ENCODE measurements around the gene RASIP1. TPM values are rescaled to one million over a fixed set of nuclear protein-coding genes. Genes with fewer than 3 reads are reported as not detected.
"Not testable (repeated sequence)": the region's sequence is repeated elsewhere in the genome, so short reads cannot be mapped to it uniquely, and the experiment has no call there.

Gene RASIP1, protein sequence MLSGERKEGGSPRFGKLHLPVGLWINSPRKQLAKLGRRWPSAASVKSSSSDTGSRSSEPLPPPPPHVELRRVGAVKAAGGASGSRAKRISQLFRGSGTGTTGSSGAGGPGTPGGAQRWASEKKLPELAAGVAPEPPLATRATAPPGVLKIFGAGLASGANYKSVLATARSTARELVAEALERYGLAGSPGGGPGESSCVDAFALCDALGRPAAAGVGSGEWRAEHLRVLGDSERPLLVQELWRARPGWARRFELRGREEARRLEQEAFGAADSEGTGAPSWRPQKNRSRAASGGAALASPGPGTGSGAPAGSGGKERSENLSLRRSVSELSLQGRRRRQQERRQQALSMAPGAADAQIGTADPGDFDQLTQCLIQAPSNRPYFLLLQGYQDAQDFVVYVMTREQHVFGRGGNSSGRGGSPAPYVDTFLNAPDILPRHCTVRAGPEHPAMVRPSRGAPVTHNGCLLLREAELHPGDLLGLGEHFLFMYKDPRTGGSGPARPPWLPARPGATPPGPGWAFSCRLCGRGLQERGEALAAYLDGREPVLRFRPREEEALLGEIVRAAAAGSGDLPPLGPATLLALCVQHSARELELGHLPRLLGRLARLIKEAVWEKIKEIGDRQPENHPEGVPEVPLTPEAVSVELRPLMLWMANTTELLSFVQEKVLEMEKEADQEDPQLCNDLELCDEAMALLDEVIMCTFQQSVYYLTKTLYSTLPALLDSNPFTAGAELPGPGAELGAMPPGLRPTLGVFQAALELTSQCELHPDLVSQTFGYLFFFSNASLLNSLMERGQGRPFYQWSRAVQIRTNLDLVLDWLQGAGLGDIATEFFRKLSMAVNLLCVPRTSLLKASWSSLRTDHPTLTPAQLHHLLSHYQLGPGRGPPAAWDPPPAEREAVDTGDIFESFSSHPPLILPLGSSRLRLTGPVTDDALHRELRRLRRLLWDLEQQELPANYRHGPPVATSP
- 10 to 100 TPM in 1 of 4 donors, 1 to 10 TPM in 3; 1.3 to 13.5 (median 4.1) TPM for polyA plus RNA-seq
- long read RNA-seq, donor 1 = 0 reads
- long read RNA-seq, donor 2 = 0 reads
- long read RNA-seq, donor 3 = 0 reads
- long read RNA-seq, donor 4 = 0 reads
- long read RNA-seq, donor 5 = 0 reads
- long read RNA-seq, donor 6, partial matches to known transcripts = 0 of 3 reads
- long read RNA-seq, donor 6, other reads (novel, unspliced or antisense) = 0 of 3 reads
- long read RNA-seq, donor 7, transcript RASIP1-201 (12 exons, 3,308 nt) = major isoform, 8 of 16 reads
- long read RNA-seq, donor 7, partial matches to known transcripts = 6 of 16 reads
- long read RNA-seq, donor 7, other reads (novel, unspliced or antisense) = 0 of 16 reads
- long read RNA-seq, donor 8, partial matches to known transcripts = 0 of 1 reads
- long read RNA-seq, donor 8, other reads (novel, unspliced or antisense) = 0 of 1 reads
- long read RNA-seq, donor 9 = 0 reads
- long read RNA-seq, donor 10, partial matches to known transcripts = 0 of 3 reads
- long read RNA-seq, donor 10, other reads (novel, unspliced or antisense) = 0 of 3 reads

DNA sequence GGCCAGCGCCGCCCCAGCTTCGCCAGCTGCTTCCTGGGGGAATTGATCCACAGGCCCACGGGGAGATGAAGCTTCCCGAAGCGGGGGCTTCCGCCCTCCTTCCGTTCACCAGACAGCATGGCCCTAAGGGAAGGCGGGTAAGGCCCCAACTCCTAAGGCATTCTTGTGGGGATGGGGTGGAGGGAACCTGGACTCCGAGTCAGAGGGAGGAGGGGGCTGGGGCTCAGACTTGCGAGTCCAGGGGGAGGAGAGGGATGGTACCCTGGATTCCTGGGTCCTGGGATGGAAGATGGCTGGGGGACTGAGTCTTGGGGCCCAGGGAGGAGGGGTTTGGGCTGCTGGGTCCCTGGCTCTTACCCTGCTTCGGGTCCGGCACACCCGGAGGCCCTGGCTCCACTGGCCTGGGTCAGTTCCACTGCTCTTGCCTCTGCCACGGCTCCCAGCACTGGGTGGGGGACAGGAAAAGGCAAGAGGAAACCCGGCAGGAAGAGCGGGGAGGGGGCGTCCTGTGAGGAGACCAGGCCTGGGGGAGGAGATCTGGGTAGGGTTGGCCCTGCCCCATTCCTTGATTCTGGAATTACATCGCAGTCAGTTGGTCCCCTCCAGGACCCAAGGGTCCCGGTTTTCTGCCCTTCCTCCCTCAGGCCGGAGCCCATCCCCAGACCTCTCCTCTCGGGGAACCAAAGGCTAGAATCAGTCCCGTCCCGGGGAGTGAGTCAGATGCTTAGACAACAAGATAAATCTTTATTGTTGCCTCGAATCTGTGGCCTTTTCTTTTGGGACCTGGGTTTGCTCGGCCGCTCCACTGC lies at the start of gene RASIP1:
RASIP1 (minus strand) TSS at position 447 of the 809 bp plus-strand sequence; CDS start at position 119, 328 bp downstream.
- peak within 1 kb of the TSS in 2 of 3 donors; percentile 22 to 34 for H3K4me3 ChIP-seq (ENCODE audit: low read depth in 1 of 3, low read length in 3 of 3)
- H3K27me3 ChIP-seq (ENCODE audit: control insufficient read depth in 3 of 3, insufficient read depth in 3 of 3, low read length in 3 of 3) = peaks cover 0 to 25% (median under 1%) of the 10 kb centered on the region in 3 donors
- H3K36me3 ChIP-seq (ENCODE audit: control insufficient read depth in 3 of 3, insufficient read depth in 2 of 3, low read depth in 1 of 3, low read length in 3 of 3) = no peaks in the 10 kb centered on the region
- 48 to 56% (median 52%) methylated on average over 26 to 27 of the region's 27 CpGs for WGBS, 3 donors
- peak in 1 of 2 donors; percentile 24 for DNase-seq
- no peak for FAIRE-seq
- peak within 1 kb of the TSS in 2 of 3 donors; percentile 46 to 77 for H3K27ac ChIP-seq (ENCODE audit: low read depth in 1 of 3, low read length in 2 of 3)
- H3K9me3 ChIP-seq (ENCODE audit: control insufficient read depth in 2 of 2, insufficient read depth in 1 of 2, low read depth in 1 of 2, low read length in 1 of 2) = peaks cover 0 to 17% of the 10 kb centered on the region in 2 donors
- H3K4me1 ChIP-seq (ENCODE audit: control insufficient read depth in 3 of 3, insufficient read depth in 2 of 3, low read depth in 1 of 3, low read length in 2 of 3) = peaks cover 0 to 37% (median 8%) of the 10 kb centered on the region in 3 donors

GRCh38 chr19:48787331-48787730 lies 46.9 kb upstream of the RASIP1 start:
- DNase-seq = not testable (repeated sequence)

DNA sequence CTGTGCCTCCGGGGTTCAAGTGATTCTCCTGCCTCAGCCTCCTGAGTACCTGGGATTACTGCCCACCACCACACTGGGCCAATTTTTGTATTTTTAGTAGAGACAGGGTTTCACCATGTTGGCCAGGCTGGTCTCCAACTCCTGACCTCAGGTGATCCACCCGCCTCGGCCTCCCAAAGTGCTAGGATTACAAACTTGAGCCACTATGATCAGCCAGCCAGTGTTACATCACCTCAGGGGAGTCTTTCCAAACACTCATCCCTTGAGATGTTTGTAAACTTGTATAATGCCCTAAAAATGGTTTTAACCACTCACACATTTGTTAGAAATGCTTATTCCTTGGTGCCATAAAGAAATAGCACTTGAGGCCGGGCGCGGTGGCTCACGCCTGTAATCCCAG lies 46.0 kb upstream of the RASIP1 start:
- not testable (repeated sequence) for H3K4me3 ChIP-seq (ENCODE audit: low read depth in 1 of 3, low read length in 3 of 3); H3K27me3 ChIP-seq (ENCODE audit: control insufficient read depth in 3 of 3, insufficient read depth in 3 of 3, low read length in 3 of 3); DNase-seq; H3K9me3 ChIP-seq (ENCODE audit: control insufficient read depth in 2 of 2, insufficient read depth in 1 of 2, low read depth in 1 of 2, low read length in 1 of 2); H3K27ac ChIP-seq (ENCODE audit: low read depth in 1 of 3, low read length in 2 of 3); H3K36me3 ChIP-seq (ENCODE audit: control insufficient read depth in 3 of 3, insufficient read depth in 2 of 3, low read depth in 1 of 3, low read length in 3 of 3); FAIRE-seq
- 86 to 94% (median 91%) methylated on average over 7 of the region's 7 CpGs for WGBS, 3 donors
- H3K4me1 ChIP-seq (ENCODE audit: control insufficient read depth in 3 of 3, insufficient read depth in 2 of 3, low read depth in 1 of 3, low read length in 2 of 3) = peaks cover 0 to 12% (median 3%) of the 10 kb centered on the region in 3 donors

More at GRCh38 chr19:48787331-48787730, 46.9 kb upstream of the RASIP1 start:
- not testable (repeated sequence) for H3K4me1 ChIP-seq (ENCODE audit: control insufficient read depth in 3 of 3, insufficient read depth in 2 of 3, low read depth in 1 of 3, low read length in 2 of 3); H3K9me3 ChIP-seq (ENCODE audit: control insufficient read depth in 2 of 2, insufficient read depth in 1 of 2, low read depth in 1 of 2, low read length in 1 of 2); H3K4me3 ChIP-seq (ENCODE audit: low read depth in 1 of 3, low read length in 3 of 3); FAIRE-seq; H3K27me3 ChIP-seq (ENCODE audit: control insufficient read depth in 3 of 3, insufficient read depth in 3 of 3, low read length in 3 of 3); H3K27ac ChIP-seq (ENCODE audit: low read depth in 1 of 3, low read length in 2 of 3); H3K36me3 ChIP-seq (ENCODE audit: control insufficient read depth in 3 of 3, insufficient read depth in 2 of 3, low read depth in 1 of 3, low read length in 3 of 3)
- WGBS, 3 donors = 87 to 89% (median 88%) methylated on average over 9 of the region's 9 CpGs

- H3K36me3 ChIP-seq (ENCODE audit: control insufficient read depth in 3 of 3, insufficient read depth in 2 of 3, low read depth in 1 of 3, low read length in 3 of 3) = no peaks in the 10 kb centered on the region
- WGBS, 3 donors = 30 to 57% (median 36%) methylated on average over 5 of the region's 5 CpGs
- peaks cover 0 to 2% of the 10 kb centered on the region in 2 donors for H3K9me3 ChIP-seq (ENCODE audit: control insufficient read depth in 2 of 2, insufficient read depth in 1 of 2, low read depth in 1 of 2, low read length in 1 of 2)
- H3K27ac ChIP-seq (ENCODE audit: low read depth in 1 of 3, low read length in 2 of 3) = no peak overlapping the region
- H3K4me1 ChIP-seq (ENCODE audit: control insufficient read depth in 3 of 3, insufficient read depth in 2 of 3, low read depth in 1 of 3, low read length in 2 of 3) = peaks cover 0 to 24% (median 9%) of the 10 kb centered on the region in 3 donors
- no peak for FAIRE-seq
- no peak overlapping the region for H3K4me3 ChIP-seq (ENCODE audit: low read depth in 1 of 3, low read length in 3 of 3)
- peak in 1 of 2 donors; percentile 27 for DNase-seq
- peaks cover 0 to 3% (median 0%) of the 10 kb centered on the region in 3 donors for H3K27me3 ChIP-seq (ENCODE audit: control insufficient read depth in 3 of 3, insufficient read depth in 3 of 3, low read length in 3 of 3)
Measured at GRCh38 chr19:48784527-48784926, 44.1 kb upstream of the RASIP1 start.

GRCh38 chr19:48780631-48781391 lies 40.4 kb upstream of the RASIP1 start:
- 20 to 37% (median 28%) methylated on average over 14 of the region's 14 CpGs for WGBS, 3 donors
- Histone ChIP-seq H3K27ac (ENCODE audit: low read depth in 1 of 3, low read length in 2 of 3) (peak overlapping the region; percentile 47 to 81 (median 47)), H3K9me3 (ENCODE audit: control insufficient read depth in 2 of 2, insufficient read depth in 1 of 2, low read depth in 1 of 2, low read length in 1 of 2) (peaks cover 0 to 2% of the 10 kb centered on the region in 2 donors), H3K36me3 (ENCODE audit: control insufficient read depth in 3 of 3, insufficient read depth in 2 of 3, low read depth in 1 of 3, low read length in 3 of 3) (no peaks in the 10 kb centered on the region), H3K4me3 (ENCODE audit: low read depth in 1 of 3, low read length in 3 of 3) (no peak overlapping the region), H3K27me3 (ENCODE audit: control insufficient read depth in 3 of 3, insufficient read depth in 3 of 3, low read length in 3 of 3) (peaks cover 0 to 3% (median 0%) of the 10 kb centered on the region in 3 donors), H3K4me1 (ENCODE audit: control insufficient read depth in 3 of 3, insufficient read depth in 2 of 3, low read depth in 1 of 3, low read length in 2 of 3) (peaks cover 0 to 27% (median 9%) of the 10 kb centered on the region in 3 donors)
- FAIRE-seq = no peak
- DNase-seq = peak; percentile 62 to 80

GRCh38 chr19:48779636-48780035 lies 39.2 kb upstream of the RASIP1 start:
- peaks cover 0 to 3% (median 0%) of the 10 kb centered on the region in 3 donors for H3K27me3 ChIP-seq (ENCODE audit: control insufficient read depth in 3 of 3, insufficient read depth in 3 of 3, low read length in 3 of 3)
- WGBS, 3 donors = 0 to 31% (median 26%) methylated on average over 1 of the region's 1 CpG
- H3K4me3 ChIP-seq (ENCODE audit: low read depth in 1 of 3, low read length in 3 of 3) = no peak overlapping the region
- FAIRE-seq = no peak
- H3K36me3 ChIP-seq (ENCODE audit: control insufficient read depth in 3 of 3, insufficient read depth in 2 of 3, low read depth in 1 of 3, low read length in 3 of 3) = no peaks in the 10 kb centered on the region
- H3K9me3 ChIP-seq (ENCODE audit: control insufficient read depth in 2 of 2, insufficient read depth in 1 of 2, low read depth in 1 of 2, low read length in 1 of 2) = peaks cover 0 to 2% of the 10 kb centered on the region in 2 donors
- peak in 1 of 2 donors; percentile 12 for DNase-seq
- peaks cover 0 to 27% (median 9%) of the 10 kb centered on the region in 3 donors for H3K4me1 ChIP-seq (ENCODE audit: control insufficient read depth in 3 of 3, insufficient read depth in 2 of 3, low read depth in 1 of 3, low read length in 2 of 3)
- H3K27ac ChIP-seq (ENCODE audit: low read depth in 1 of 3, low read length in 2 of 3) = no peak overlapping the region
